SIG-M5 (cell line): Measurements from ENCODE around the gene TOR2A.
"Not testable (repeated sequence)": the region's sequence is repeated elsewhere in the genome, so short reads cannot be mapped to it uniquely, and the experiment has no call there.

Source experiments
- DNase-seq: peaks from one replicate; lab custom pipeline; 2025; lab: John Stamatoyannopoulos, UW

TOR2A gene

DNA sequence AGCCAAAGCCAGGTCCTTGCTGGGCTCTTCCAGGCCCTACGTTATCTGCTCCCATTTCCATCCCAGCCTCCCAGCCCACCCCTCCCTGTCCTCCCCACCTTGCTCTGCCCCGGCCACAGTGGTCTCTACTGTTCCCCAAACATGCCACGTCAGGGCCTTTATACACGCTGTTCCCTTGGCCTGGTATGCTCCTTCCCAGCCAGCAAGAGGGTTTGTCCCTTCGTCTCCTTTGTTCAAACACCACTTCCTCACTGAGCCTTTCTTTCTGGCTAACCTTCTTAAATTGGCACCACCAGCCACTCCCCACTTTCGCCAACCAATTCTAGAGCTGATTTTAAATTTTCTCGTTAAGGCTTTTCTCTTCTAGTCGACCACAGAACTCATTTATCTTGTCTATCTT lies 33.6 kb upstream of the TOR2A start:
- DNase-seq = no peak

- DNase-seq = no peak
Measured at GRCh38 chr9:127767909-127768331, 32.8 kb upstream of the TOR2A start.

DNA sequence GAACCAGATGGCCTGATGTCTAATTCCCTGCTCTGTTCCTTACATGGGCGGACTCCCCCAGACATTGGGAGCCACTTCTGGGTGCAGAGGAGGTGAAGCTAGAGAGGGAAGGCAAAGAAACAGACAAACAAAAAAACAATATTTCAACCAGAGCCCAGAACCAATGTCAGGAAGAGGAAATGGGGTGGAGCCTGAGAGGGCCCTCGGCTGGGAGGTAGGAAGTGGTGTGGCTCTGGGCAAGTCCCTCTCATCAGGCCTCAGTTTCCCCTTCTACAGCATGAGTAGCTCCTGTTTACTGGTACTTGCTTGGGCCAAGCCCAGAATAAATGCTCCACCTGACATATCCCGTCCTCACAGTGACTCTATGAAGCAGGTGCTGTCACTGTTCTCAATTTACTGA lies 32.3 kb upstream of the TOR2A start:
- DNase-seq = no peak

GRCh38 chr9:127765418-127765817 lies 30.3 kb upstream of the TOR2A start:
- no peak for DNase-seq

DNA sequence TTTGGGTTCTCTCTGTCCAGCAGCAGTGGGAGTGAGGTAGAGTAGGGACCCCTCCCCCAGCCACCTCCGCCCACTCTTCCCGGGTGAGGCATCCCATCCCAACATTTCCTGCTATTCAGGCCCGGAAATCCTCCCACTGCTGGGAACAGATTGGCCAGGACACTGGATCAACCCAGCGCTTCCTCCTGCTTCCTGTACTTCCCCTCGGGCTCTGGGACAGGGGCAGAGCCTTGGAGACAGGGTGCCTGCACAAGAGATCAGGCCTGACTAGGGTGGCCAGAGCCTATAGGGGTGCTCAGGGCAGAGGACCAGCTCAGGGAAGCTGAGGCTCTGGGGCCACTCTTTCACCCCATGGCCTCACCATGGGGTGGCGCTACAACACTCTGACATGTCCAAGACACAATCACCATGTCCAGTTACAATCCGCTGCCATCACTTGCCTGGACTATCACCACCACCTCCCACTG lies 28.9 kb upstream of the TOR2A start:
- DNase-seq = no peak

DNA sequence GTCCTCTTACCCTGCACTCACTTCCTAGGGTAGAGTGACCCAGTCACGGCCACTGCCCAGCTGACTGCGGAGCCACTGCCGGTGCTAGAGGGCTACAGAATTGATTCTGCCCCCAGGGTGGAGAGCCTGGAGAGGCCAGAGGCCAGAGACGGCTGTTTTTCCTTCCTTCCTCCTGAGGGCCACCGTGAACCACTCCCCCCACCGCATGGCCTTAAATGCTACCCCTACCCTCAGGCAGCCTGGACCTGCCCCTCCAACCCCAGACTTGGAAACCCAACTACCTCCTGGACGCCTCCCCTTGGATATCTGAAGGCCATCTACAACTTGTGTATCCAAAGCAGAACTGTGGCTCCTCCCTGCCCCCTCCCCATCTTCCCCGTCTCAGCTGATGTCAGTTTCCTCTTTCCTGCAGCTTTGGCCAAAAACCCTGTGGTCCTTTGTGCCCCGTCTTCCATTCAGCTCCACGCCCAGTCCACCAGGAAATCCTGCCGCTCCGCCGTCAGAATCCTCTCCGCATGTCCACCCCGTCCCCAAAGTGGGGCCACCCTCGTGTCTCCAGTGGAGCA lies 27.1 kb upstream of the TOR2A start:
- DNase-seq = no peak

DNA sequence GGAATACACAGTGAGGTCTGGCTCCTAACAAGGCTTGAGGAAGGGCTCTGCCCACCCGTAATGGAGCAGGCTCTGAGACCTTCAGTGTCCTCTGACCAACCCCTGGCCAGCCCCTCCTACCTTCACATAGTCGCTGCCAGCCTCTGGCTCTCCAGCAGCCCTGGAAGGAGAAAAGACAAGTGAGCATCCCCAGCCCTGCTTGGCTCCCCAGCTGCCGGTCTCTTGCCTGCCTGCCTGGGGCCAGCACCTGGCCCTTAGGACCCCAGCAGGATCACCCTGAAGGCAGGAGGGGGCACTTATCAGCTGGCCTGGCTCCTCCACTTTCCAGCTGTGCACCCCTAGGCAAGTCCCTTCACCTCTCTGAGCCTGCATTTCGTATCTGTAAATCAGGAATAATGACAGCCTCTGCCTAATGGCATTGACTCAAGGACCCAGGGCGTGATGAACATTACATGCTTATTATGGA lies 26.4 kb upstream of the TOR2A start:
- no peak for DNase-seq

DNA sequence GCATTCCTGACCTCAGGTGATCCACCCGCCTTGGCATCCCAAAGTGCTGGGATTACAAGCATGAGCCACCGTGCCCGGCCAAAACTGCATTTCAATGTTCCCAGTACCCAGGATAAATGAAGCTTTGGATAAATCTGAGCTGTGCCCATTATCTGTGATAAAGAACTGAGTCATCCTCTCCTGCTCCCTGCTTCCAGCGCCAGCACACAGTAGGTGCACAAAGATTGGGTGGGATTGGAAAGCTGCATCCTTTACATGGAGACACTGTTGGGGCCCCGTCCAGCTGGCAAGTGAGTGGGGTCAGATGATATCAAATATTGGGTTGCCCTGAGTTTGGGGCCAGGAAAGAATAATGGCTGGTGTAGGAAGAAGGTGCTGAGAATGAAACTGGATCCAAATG lies 26.0 kb upstream of the TOR2A start:
- DNase-seq = no peak

DNA sequence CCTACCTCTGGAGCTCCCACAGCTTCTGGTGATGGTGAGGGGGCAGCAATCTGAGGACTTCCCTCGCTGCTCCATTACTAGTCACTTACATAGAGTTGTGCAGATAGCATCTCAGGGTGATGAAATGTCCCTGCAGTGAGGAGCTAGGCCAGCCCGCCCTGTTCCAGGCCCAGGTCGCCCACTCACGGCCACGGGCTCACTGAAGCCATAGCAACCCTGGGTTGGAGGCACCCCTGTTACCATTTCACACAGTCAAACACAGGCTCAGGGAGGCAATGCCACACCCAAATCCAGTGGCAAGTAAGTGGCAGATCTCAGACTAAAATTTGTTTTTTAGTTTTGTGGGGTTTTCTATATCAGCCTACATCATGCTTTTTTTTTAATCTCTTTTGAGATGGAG lies 23.7 kb upstream of the TOR2A start:
- DNase-seq = no peak

DNA sequence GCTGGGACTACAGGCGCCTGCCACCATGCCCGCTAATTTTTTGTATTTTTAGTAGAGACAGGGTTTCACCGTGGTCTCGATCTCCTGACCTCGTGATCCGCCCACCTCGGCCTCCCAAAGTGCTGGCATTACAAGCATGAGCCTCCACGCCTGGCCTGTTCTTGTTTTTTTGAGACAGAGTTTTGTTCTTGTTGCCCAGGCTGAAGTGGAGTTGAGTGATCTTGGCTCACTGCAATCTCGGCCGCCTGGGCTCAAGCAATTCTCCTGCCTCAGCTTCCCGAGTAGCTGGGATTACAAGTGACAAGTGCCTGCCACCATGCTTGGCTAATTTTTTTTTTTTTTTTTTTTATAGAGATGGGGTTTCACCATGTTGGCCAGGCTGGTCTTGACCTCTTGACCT lies 21.7 kb upstream of the TOR2A start:
- DNase-seq = not testable (repeated sequence)

DNA sequence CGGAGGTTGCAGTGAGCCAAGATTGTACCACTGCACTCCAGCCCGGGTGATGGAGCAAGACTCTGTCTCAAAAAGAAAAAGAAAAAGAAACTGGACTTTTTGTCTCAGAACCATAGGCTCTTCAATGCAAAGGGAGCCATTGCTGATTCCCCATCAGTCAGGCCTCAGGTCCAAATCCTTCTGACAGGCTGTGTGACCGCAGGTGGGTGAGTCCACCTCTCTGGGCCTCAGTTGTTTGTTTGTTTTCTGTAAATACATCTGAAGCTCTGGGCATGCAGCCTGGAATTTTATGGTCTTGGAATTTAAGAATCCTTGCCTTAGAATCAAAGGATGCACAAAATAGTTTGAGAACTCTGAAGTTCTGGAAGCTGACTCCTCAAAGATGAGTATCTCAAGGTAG lies 21.1 kb upstream of the TOR2A start:
- no peak for DNase-seq

DNA sequence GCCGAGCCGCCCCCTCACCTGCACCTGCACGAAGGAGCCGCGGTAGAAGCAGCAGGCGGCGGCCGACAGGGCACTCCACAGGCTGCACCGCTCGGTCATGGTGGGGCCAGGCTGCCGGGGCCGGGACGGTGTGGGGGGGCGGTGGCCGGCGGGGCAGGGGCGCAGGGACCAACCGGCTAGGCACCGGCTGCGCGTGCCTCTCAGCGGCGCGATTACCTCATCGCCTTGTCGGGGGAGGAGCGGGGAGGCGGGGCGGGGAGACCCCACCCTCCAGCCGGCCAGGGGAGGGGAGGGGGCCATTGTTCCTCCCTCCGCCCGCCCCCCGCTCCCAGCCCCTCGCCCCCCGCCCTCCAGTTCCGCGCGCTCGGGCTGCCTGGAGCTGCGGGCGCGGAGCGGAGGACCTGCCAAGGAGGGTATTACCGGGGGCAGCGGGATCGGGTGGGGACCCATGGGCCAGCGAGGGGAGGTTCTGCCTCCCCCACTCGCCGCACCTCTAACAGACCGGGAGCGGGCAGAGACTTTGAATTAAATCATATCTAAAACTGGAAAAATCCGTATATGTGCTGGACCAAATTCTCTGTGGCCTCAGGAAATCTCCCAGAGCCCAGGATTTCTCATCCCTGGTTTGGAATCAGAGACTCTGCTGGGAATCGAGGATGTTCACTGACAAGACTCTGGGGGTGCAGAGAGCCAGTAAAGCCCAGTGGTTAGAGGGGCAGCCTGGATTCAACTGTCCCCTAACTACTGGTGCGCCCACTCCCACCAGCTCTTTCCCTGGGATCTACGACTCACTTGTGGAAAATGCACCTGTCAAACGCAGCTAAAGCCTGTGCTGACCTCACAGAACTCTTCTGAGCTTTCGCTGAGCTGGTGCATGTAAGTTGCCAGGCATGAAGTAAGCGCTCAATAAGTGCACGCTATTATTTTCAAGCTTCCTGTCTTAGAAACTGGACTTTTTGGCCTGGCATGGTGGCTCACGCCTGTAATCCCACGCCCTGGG lies 20.3 kb upstream of the TOR2A start:
- DNase-seq = no peak

- no peak for DNase-seq
Measured at GRCh38 chr9:127754099-127755060, 19.3 kb upstream of the TOR2A start.

DNA sequence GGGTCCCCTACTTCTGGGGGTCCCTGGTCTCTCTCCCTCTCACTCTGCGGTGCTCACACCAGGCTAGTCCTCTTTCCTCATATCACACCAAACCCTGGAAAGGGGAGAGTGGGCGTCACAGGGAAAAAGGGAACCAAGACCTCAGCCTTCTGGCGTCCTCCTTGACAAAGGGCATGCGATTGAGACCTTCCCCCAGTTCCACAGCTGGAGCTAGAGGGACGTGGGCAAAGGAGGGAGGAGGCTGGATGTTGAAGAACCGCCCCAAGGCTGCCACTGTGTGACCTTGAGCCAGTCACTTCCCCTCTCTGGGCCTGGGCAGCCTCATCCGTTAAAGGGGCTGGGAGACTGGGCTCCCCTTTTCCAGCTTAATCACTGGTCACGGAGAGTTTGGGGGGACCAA lies 18.5 kb upstream of the TOR2A start:
- no peak for DNase-seq

- DNase-seq = no peak
Measured at GRCh38 chr9:127753148-127753547, 18.1 kb upstream of the TOR2A start.

DNA sequence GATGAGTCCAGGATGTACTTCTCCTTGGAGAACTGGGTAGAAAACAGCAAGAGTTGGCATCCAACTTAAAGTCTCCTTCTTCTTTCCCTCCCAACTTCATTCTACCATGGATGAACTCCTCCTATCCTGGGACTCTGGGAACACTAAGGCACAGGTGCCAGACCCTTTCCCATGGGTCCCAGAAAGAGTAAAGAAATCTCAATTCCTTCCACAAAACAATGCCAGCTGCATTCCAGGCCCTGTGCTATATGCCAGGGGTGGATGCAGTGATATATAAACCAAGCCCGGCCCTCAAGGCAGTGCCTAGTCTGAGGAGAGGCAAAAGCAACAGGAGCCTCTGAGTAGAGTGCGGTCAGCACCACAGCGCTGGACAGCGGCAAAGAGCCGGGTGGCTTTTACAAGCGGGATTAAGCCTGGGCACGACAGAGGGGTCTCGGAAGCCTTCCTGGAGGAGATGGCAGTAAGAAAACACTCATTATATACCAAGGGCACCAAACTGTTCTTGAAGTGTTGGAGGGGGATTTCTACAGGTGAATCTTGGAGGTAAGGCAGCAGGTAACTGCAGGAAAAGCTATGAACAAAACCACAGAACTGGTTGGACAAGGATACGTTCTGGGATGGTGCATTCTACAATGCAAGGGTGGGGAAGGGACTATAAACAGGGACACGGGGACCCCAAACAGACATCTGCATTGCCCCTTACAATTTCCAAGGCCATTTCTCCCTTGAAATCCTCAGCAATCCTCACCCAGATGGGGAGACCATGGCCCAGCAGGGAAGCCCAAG lies 16.4 kb upstream of the TOR2A start:
- DNase-seq = no peak

DNA sequence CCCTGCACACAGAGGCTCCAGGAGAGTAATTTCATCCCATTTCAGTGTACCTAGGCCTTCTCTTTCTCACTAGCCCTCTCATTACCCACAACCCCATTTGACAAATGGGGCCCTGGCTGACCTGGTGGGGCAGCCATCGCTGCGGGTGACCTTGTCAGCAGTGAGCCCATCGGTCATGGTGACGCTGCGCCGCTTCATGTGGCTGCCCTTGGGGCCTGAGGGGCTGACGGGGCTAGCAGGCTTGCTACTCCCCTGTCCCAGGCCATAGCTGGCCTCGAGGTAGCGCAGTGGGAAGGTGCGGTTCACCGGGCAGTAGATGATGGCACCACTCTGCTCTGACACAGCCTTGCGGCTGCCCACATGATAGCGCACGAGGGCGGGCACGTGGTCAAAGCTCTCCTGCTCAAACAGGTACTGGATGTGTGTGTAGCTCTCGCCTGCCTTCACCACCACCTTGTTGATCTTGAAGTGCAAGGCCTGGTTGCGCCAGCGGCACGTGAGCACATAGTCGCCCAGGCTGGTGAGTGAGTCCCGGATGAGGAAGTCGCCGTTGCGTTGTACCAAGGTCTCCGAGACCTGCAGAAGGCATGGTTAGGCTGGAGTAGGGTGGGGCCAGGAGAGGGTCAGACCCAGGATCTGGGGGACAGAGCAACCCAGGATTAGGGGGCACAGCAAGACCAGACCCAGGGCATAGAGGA lies 14.1 kb upstream of the TOR2A start:
- DNase-seq = no peak

- DNase-seq = no peak
Measured at GRCh38 chr9:127746959-127747569, 12.0 kb upstream of the TOR2A start.

GRCh38 chr9:127744398-127745110 lies 9.5 kb upstream of the TOR2A start:
- DNase-seq = no peak
